Activated CD4-positive, alpha-beta T cell treated with anti-CD3 and anti-CD28 coated beads, Interleukin-10, Interleukin-2, amounts not matched to agents 100 ng/mL and 50 ng/mL, durations not matched to agents 16 hours and 8 hours (primary cell): ENCODE measurements around the gene POPDC3.
"Not testable (repeated sequence)": the region's sequence is repeated elsewhere in the genome, so short reads cannot be mapped to it uniquely, and the experiment has no call there.

ENCODE experiments used
- DNase-seq: peaks from one replicate; pipeline ENCODE4 v3.0.0-alpha.2; 2020

Gene POPDC3

DNA sequence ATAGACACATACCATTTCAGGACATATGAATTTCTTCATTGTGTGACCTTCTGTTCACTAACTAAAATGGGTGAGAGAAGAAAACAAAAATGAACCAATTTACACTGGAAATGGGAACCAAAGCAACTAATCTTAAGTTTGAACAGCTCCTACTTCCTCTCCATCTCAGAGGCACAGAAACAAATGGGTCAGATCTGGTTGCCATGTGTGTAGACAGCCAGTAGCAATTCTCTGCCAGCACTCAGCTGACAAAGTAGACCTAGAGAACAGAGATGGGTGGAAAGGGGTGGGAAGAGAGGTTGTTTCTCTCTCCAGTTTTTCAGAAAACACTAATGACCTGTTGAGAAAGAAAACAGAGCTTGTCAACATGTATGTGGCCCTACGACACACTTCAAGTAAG, 14.3 kb upstream of the POPDC3 start:
- no peak for DNase-seq

DNA sequence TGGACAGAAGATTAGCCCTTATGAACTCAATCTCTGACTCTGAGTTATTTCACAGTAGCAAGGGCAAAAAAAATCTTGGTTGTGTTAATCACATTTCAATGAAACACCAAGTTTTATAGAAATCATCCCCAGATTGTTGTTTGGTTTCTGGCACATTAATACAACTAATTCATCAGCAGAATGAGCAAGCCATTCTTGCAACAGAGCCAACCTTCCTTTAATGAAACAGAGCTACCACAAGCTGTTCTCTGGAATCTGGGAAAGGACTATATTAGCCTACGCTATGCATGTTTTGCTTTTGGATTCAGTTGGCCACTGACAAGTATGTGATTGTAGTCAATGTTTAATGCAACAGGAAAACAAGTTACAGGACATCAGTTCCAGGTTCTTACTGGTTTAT, 13.8 kb upstream of the POPDC3 start:
- no peak for DNase-seq

DNA sequence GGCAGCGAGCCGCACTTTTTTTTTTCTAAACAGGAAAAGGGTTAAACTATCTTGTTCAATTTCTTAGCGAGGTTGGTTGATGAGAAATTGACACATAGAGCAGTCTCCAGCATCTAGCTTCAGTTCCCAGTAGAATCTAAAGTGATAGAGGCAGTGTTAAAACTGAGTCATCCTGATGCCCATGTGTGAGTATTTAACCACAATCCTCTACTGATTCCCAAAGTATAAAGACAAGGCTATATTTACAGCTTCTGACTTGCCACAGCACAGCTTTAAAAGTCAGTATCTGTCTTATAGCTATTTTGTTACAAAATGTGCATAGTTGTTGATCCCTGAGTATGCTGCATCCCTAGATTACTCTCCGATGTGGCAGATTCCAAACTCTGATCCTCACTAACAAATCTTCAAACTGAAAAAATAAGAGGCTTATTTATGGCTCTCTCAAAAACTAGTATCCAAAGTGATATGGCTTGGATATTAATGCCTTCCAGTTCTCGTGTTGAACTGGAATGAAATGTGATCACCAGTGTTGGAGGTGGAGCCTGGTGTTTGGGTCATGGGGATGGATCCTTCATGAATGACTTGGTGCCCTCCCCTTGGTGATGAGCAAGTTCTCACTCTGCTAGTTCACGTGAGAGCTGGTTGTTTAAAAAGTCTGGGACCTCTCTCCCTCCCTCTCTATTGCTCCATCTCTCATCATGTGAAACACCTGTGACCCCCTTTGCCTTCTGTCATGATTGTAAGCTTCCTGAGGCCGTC, 13.1 kb upstream of the POPDC3 start:
- DNase-seq: peak; percentile 13

DNA sequence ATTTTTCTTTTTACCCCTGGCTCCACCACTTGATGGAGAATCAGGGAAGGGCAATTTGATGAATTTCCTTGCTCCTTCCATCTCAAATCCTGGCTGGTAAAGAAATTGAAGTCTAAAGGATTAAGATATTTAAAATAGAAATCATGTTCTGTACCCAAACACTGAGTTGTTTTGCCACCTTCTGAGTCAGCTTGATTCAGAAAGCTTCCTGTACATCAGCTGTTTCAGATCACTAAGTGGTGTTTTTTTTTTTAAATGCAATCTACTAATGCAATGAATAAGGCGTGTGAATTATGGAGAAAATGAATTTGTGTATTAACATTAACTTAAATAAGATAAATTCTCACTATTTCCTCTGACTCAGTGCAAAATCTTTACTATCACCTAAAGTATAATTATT, 11.5 kb upstream of the POPDC3 start:
- no peak for DNase-seq

DNA sequence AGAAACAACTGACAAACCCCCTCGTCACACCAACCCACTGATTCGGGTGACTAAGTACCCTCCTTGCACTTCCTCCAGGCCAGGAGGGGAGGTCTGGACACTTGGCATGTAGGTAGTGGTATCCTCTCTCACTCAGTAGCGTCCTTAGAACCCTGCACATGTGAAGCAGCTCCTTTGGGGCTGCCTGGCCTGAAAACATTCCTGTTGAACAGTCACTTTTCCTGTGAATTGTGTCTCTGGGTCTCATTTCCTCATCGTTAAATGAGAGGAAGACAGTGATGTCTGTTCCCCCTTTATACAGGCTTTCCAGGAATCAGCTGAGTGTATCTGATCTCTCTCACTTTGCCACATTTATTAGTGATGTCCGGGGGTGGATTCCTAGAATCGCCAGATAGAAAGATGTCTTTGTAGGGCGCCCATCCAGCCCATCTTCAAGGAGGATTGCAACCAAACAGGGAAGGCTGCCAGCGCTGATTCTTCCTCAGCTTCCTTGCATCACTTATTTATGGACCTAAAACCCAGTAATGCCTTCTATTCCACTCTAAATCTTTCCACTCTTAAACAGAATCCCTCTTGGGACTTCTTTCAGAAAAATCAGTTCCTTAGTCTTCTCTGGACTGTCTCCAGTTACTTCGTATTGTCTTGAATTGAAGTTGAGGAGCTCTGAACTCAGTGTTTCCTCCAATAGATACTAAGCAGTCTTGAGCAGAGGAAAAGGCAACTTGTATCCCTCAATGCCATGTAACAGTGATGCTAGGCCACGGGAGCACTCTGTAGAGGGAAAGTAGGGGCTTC, 9.4 kb upstream of the POPDC3 start:
- no peak for DNase-seq

DNA sequence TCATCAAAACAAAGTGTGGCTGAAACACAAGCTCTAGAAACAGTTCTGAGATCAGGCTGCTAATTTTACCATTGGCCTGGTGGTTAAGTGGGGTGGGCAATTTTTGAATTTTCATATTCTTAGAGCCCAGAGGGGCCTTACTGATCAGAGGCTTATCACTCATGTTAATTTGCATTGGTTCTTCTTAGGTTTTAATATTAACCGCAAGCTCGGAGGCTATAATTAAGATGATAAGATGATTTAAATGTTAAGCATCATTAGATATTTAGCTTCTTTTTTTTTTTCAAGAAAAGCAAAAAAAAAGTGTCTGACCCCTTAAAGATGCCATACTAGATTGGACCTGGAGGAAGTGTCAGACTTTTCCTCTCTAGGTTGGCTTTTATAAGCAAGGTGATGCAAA, 8.4 kb upstream of the POPDC3 start:
- DNase-seq: no peak

DNA sequence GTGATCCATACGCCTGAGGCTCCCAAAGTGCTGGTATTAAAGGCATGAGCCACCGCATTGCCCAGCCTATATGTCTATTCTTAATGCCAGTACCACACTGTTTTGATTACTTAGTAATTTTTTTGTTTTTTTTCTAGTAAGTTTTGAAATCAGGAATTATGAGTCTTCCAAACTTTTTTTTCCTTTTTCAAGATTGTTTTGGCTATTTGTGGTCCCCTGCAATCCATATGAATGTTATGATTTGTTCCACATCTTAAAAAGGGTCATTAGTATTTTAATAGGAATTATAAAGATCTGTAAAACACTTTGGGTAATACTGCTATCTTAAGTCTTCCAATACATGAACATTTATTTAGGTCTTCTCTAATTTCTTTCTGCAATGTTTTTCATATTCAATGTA, 6.8 kb upstream of the POPDC3 start:
- DNase-seq: no peak

DNA sequence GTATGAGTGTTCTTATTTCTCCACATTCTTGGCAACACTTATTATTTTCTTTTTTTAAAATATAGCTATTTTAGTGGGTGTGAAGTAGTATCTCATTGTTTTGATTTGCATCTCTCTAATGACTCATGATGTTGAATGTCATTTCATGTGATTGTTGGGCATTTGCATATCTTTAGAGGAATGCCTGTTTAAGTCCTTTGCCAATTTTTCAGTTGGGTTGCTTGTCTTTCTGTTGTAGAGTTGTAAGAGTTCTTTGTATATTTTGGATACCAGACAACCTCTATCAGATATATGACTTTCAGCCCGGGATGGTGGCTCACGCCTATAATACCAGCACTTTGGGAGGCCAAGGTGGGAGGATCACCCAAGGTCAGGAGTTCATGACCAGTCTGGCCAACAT, 5.1 kb upstream of the POPDC3 start:
- DNase-seq: no peak

DNA sequence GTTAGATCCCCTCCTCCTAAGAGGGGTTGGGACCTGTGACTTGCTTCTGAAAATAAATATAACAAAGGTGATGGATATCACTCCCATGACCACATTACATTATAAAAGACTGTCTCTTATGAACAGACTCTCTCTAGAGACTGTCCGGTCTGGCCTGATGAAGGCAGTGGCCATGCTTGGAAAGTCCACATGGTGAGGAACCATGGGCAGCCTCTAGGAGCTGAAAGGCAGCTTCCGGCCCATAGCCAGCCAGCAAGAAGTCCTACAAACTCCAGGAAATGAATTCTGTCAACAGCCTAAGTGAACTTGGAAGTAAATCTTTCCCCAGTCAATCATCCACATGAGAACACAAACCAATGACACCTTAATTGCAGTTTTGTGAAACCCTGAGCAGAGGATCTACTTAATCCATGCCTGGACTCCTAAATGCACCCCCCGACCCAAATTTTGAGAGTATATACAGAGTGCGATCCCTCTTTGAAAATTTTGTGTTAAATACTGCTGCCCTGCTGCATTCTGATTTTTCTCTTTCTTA, 2.2 kb upstream of the POPDC3 start:
- DNase-seq: no peak

DNA sequence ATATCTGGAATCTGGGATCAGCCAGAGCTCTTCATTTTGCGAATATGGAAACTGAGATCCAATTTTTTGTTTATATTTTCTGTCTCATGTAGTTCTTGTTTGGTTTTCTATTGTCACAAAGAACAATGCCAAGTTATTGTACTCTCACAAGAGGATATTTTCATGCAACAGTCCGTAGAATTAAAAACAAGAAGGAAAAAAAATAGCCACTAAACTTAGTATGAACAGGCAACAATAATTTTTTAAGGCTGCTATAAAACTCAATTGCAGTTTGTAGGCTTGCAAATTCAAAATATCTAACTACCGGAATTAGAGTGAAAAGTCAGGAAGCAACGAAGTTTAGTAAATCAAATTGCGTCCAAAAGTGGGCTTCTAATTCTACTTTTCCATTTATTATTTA, 1.2 kb downstream of the POPDC3 start:
- no peak for DNase-seq

DNA sequence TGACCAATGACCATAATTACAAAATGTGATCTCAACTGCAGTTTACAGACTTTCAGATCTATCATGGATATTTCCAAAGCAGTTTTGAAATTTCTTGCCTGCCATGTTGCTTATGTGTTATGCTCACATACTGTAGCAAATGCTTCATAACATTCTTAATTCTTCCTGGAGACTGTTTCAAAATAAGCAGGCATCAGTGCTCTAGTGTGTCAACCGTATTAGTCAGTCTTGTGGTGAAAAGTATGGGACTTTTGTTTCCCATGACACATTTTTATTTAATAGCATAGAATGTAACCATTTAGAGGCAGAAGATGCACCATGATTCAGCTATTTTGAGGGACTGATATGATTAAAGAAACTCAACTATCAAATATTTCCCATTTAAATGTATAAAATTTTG, 1.7 kb downstream of the POPDC3 start:
- DNase-seq: no peak

DNA sequence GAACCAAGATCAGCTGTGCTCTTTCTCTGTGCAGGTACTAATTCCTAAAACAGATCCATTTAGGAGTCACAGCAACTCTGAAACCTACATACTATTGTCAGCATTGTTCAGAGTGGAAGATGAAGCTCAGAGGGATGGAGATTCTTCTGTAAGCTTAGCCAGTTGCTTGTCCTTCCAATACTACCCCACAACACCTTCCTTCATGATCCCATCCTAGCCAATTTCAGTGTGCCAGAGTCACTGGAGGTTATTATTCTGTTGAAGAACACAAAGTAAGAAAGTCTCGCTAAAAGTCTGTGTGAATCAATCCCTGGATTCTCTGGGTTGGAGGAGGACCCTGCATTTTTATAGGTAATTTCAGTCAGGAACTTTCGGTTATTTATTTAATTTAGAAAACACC, 2.3 kb downstream of the POPDC3 start:
- DNase-seq: no peak

DNA sequence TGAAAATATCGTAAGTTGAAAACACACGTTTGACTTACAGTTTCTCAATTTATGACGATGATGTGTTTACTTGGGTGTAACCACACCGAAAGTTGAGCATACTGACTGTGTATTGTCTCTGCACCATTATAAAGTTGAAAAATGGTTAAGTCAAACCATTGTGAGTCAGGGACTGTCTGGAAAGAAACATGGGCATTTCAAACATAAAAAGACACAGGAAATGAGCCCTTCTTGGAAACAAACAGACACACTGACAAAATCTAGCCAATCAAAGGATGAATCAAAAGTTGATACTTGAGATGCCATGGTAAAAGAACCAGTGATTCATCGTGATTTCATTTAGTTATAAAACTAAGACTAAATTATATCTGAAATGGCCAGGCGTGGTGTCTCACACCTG, 5.3 kb downstream of the POPDC3 start:
- DNase-seq: no peak

DNA sequence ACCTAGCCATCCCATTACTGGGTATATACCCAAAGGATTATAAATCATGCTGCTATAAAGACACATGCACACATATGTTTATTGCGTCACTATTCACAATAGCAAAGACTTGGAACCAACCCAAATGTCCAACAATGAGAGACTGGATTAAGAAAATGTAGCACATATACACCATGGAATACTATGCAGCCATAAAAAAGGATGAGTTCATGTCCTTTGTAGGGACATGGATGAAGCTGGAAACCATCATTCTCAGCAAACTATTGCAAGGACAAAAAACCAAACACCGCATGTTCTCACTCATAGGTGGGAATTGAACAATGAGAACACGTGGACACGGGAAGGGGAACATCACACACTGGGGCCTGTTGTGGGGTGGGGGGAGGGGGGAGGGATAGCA, 7.3 kb downstream of the POPDC3 start:
- DNase-seq: not testable (repeated sequence)

DNA sequence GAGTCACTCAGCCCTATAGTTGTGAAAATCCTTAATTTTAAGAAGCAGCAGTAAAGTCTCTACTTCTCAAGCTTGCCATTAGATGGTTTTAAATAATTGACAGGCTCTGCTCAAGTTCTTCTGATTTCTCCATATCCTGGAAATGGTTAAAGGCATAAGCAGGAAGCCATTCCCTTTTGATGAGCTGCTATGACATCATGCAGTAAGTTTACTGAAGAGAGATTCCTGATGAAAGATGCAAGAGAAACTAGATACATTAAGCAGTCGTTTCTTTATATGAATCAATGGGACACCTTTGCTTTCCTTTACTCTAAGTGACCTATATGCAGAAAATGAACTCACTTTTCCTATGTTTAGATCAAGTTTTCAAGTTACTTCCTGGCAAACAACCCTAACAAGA, 9.8 kb downstream of the POPDC3 start:
- no peak for DNase-seq

DNA sequence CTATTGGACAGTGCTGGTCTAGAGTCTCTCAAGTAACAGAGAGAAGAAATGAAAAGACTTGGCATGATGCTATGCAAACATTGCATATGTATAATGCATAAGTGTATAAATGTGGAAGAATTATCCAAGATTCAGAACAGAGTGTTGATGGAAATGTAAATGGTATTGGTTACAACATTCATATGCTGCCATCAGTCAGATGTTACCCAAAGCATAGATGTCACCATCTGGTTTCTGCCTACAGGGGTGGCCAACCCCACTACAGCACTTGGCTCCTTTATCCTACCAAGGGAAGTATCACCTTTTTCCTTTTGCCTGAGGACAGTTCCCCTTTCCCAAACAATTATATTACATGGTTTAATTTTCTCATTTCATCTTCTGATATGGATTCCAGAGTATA, 11.9 kb downstream of the POPDC3 start:
- DNase-seq: no peak

DNA sequence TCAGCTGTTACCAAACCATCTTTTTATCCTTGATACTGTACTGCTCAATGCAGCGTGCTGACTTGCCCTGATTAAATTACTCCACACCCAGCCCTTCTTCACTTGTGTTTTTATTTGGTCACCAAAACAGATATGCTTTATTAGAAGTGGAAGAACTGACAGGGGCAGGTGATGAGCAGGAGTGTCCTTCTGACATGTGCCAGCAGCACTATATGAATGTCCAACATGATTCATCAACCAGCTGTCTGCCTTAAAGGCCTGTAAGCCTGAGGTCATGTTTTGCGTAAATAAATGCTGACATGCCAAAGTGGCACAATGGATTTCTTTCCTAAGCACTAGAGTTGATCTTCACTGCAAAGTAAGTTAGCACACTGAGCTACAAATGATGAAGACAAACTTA, 15.4 kb downstream of the POPDC3 start:
- no peak for DNase-seq

DNA sequence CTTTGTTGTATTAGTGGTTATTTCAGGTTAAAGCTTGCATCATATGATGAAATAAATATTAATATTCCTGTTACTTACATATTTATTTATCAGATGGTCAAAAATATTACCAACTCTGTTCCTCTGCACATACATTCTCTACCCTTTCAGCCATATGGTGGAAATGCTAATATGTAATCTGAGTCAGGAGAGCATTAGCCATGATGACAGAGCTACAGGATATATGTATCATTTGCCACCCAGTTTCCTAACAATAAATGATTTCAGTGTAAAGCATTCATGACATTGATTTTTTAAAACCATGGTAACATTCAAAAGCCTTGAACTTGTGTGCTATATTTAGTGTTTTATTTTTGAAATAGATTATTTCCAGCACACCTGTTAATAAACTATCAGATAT, 16.6 kb downstream of the POPDC3 start:
- no peak for DNase-seq

DNA sequence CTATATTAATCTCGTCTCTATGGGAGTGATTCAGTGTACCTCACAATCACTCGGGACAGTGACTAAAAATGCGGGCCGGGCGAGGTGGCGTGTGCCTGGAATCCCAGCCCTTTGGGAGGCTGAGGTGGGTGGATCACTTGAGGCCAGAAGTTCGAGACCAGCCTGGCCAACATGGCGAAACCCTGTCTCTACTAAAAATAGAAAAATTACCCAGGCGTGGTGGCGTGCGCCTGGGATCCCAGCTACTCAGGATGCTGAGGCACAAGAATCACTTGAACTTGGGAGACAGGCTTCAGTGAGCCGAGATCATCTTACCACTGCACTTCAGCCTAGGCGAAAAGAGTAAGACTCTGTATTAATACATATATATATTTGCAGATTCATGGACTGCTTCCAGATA, 17.4 kb downstream of the POPDC3 start:
- no peak for DNase-seq

DNA sequence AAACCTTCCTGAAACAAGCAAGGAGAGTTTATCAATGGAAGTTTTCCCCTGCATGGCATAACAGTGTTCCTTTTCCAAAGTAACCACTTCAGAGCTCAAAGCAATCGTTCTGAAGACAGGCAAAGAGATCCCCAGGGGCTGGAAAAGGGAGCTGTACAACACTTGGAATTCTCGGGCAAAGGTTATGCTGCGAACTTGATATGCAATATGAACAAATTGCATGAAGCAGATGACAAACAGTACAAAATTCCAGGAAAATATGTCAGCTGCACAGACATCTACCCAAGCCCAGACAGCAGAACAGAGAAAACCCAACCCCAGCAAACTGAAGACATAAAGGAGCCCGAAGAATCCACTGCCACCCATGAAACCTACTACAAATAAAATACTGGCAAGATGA, 18.4 kb downstream of the POPDC3 start:
- DNase-seq: no peak

DNA sequence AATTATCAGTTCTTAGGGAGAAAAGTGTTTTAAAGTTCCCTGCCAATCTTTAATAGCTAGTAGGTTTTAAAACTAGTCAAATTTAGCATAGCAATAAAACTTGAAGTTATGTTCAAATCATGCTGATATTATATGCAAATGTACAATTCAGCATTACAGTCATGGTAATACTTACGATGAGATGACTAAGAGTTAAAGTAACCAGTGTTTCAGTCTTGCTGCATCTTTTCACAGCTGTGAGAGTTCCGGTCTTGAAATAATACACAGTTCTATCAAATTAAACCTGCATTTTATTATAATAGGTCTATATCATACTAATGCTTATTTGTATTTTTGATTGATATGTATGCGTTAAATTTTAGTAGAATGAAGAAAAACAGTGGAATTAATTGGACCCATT, 26.1 kb downstream of the POPDC3 start:
- peak; percentile 60 for DNase-seq

DNA sequence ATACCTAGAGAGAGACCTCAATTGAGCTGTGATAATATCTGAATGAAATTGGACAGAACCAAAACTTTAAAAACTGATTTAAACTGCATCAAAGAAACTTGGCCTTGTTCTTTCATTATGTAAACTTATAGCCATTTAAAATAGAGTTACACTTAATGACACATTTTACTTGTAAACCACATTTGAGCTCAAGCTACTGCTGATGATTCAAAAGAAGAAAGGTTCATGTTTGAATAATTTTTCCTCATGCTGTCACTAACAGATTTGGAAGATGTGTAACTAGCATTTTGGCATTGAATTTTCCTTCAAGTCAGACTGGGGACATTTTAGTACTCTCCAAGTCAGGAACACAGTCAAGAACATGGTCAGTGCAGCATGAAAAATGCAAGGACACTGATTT, 26.9 kb downstream of the POPDC3 start:
- DNase-seq: peak; percentile 62

DNA sequence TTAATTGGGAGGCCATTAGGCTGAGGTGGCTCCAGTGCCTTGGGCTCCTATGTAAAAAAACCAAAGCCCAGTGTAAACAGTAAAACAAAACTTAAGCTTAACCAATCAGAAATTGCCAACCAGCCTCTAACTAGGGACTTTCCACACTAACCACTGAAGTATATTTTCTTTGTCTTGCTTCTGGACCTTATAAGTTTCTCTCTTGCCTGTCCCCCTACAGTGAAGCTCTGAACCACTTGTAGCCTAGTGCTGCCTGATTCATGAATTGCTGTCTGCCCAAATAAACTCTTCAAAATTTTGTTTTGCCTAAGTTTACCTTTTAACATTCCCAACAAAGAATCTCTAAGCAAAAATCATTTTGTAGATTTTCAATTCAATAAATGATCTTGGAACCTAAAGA, 28.2 kb downstream of the POPDC3 start:
- peak; percentile 39 for DNase-seq

DNA sequence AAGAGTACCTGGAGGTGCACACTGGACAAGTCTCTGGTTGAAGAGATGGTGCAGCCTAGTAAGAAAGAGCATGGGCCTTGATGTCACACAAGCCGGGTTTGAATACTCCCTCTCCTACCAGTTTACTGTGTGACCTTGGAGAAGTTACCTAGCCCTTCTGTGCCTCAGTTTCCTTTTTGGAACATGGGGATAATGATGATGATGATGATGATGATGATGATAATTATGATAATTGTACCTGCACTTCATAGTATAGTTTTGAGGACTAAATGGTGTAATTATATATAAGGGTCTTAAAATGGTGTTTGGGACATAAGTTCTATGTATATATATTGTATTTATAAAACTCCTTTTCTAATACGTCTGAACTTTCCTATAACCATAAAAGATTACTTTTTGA, 41.7 kb downstream of the POPDC3 start:
- DNase-seq: no peak

DNA sequence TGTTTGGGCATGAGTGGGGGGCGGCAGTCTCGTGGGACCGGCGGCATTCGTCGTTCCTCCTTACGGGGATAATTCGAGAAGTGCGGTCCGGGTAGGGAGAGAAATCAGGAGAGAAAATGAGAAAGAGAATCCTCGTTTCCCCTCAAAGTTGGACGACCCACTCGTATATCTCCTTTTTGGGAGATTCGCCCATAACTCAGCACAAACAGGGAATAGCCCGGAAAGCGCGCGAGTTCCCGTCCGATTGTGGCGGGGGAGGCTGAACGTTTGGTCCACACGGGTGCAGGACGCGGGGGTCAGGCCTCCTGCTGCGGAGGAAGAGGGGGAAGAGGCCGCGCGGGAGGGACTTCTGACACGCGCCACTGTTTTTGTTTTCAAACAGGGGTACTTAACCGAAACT, 42.4 kb downstream of the POPDC3 start:
- no peak for DNase-seq
